ENCODE data around the gene CCDC12.

Gene CCDC12

GRCh38 chr3:46874430-46874829, 102.1 kb downstream of the CCDC12 start:
- peaks cover 5% of the 10 kb centered on the region for H3K27me3 ChIP-seq (ENCODE audit: insufficient read depth, insufficient read length)
- H3K9me3 ChIP-seq (ENCODE audit: insufficient read depth, low read length) = no peaks in the 10 kb centered on the region
- H3K4me3 ChIP-seq (ENCODE audit: insufficient read length, low read depth) = no peak overlapping the region
- H3K36me3 ChIP-seq (ENCODE audit: insufficient read depth, insufficient read length, low read length) = no peaks in the 10 kb centered on the region
- H3K9ac ChIP-seq (ENCODE audit: insufficient read length, low read depth) = no peak overlapping the region
- no peak for DNase-seq (ENCODE audit: low read depth, low spot score)
- TF ChIP-seq ZNF274 (IDR thresholded peaks at IDR 0.05; ENCODE audit: low read depth, low read length) (no peak), SUZ12 (IDR thresholded peaks at IDR 0.05; ENCODE audit: extremely low read depth, insufficient read depth, insufficient read length) (no peak), YY1 (IDR thresholded peaks at IDR 0.05; ENCODE audit: insufficient read depth, insufficient read length) (no peak)
- H3K4me1 ChIP-seq (ENCODE audit: insufficient read depth, insufficient read length) = peaks cover 40% of the 10 kb centered on the region

DNA sequence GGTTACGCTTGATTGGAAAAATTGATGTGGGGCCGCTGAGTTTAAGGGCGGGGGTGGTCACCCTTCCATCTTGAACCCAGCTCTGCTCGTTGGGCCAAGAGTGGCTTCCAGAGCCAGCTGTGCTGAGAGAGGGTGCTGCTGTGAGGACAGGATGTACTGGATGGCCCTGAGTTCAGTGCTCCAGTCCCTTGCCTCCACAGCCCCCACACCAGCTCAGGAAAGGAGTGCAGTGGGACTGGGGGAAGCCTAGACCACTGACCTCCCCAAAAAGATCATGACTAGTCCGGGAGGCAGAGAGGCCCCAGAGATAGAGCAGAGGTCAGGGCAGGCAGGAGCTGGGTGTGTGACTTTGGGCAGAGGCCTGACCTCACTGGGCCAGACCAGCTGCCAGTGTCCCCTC, 103.0 kb downstream of the CCDC12 start:
- H3K9me3 ChIP-seq (ENCODE audit: insufficient read depth, low read length) = no peaks in the 10 kb centered on the region
- H3K4me3 ChIP-seq (ENCODE audit: insufficient read length, low read depth) = no peak overlapping the region
- no peaks in the 10 kb centered on the region for H3K36me3 ChIP-seq (ENCODE audit: insufficient read depth, insufficient read length, low read length)
- H3K27me3 ChIP-seq (ENCODE audit: insufficient read depth, insufficient read length) = peaks cover 3% of the 10 kb centered on the region
- DNase-seq (ENCODE audit: low read depth, low spot score) = no peak
- H3K9ac ChIP-seq (ENCODE audit: insufficient read length, low read depth) = no peak overlapping the region
- peaks cover 37% of the 10 kb centered on the region for H3K4me1 ChIP-seq (ENCODE audit: insufficient read depth, insufficient read length)
- no peak for TF ChIP-seq ZNF274 (IDR thresholded peaks at IDR 0.05; ENCODE audit: low read depth, low read length)
- no peak for TF ChIP-seq SUZ12 (IDR thresholded peaks at IDR 0.05; ENCODE audit: extremely low read depth, insufficient read depth, insufficient read length)
- no peak for TF ChIP-seq YY1 (IDR thresholded peaks at IDR 0.05; ENCODE audit: insufficient read depth, insufficient read length)

Measured in NT2/D1 (cell line).